NT2/D1 (cell line): ENCODE data around the gene EP400.

Source experiments
- SUZ12 ChIP-seq: IDR thresholded peaks from 2 replicates; pipeline ENCODE4 v1.6.1; 2011; ENCODE audit not compliant: insufficient read length, insufficient read depth; ENCODE audit errors: extremely low read depth
- YY1 ChIP-seq: IDR thresholded peaks from 2 replicates; pipeline ENCODE4 v1.6.1; 2011; ENCODE audit not compliant: insufficient read length, insufficient read depth

GRCh38 chr12:132094269-132094891, 144.6 kb downstream of the EP400 start:
- no peak for TF ChIP-seq YY1
- TF ChIP-seq SUZ12 = no peak
